Stomach (tissue), 4 donors: Measurements from ENCODE around the gene RAB22A.

Experiments
- CTCF ChIP-seq, 7 experiments: fragments of 450-650 bp in 4 of 7; fragments of 200-600 bp in 3 of 7; sonication (generic) in 3 of 7; IDR thresholded peaks; one replicate each; pipeline ENCODE4 v1.5.1; 2016 to 2019; ENCODE audit warnings: antibody characterized with exemption in 7 of 7, control low read depth in 2 of 7, mild to moderate bottlenecking in 1 of 7
- EP300 ChIP-seq: sonication (generic); formaldehyde crosslinking; IDR thresholded peaks from one replicate; pipeline ENCODE4 v1.6.1; 2017; ENCODE audit warnings: antibody characterized with exemption
- POLR2A ChIP-seq, 4 donors: fragments of 450-650 bp; IDR thresholded peaks; one replicate each; pipeline ENCODE4 v1.6.1; 2016; ENCODE audit warnings: antibody characterized with exemption in 4 of 4, control low read depth in 2 of 4, mild to moderate bottlenecking in 1 of 4, moderate library complexity in 1 of 4
- POLR2AphosphoS5 ChIP-seq, 3 donors: sonication (generic); formaldehyde crosslinking; IDR thresholded peaks; one replicate each; pipeline ENCODE4 v1.6.1; 2016; ENCODE audit warnings: antibody characterized with exemption in 3 of 3

- no peak for TF ChIP-seq CTCF (IDR thresholded peaks at IDR 0.05)
- TF ChIP-seq POLR2AphosphoS5 (IDR thresholded peaks at IDR 0.05) = no peak
- no peak for TF ChIP-seq POLR2A (IDR thresholded peaks at IDR 0.05)
- no peak for TF ChIP-seq EP300
Measured at GRCh38 chr20:58389968-58390658, 80.6 kb downstream of the RAB22A start.
